ENCODE data around the gene DYRK1B.

DYRK1B gene

DNA sequence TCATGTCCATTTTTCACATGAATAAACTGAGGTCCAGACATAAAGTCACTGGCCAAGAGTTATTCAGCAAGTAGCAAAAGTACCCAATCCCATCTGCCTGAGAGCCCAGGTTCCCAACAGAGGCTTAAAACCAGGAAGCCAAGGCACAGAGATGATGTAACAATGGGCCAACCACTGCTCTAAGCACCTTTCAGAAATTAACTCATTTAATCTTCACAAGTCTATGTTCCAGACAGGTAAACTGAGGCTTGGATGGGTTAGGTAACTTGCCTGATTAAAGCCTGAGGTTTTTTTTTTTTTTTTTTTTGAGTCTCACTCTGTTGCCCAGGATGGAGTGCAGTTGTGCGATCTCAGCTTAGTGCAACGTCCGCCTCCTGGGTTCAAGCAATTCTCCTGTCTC lies 4.0 kb upstream of the DYRK1B start:
- TF ChIP-seq TAF1 (IDR thresholded peaks at IDR 0.05; ENCODE audit: borderline replicate concordance, insufficient read depth, low read length) (no peak), POLR2AphosphoS5 (IDR thresholded peaks at IDR 0.05; ENCODE audit: low read depth, low read length) (no peak), FOXP2 (optimal IDR thresholded peaks at IDR 0.05; ENCODE audit: borderline replicate concordance, extremely low read depth, extremely low read length, insufficient read depth) (no peak), SIN3A (IDR thresholded peaks at IDR 0.05; ENCODE audit: borderline replicate concordance, insufficient read depth, low read length) (no peak)

DNA sequence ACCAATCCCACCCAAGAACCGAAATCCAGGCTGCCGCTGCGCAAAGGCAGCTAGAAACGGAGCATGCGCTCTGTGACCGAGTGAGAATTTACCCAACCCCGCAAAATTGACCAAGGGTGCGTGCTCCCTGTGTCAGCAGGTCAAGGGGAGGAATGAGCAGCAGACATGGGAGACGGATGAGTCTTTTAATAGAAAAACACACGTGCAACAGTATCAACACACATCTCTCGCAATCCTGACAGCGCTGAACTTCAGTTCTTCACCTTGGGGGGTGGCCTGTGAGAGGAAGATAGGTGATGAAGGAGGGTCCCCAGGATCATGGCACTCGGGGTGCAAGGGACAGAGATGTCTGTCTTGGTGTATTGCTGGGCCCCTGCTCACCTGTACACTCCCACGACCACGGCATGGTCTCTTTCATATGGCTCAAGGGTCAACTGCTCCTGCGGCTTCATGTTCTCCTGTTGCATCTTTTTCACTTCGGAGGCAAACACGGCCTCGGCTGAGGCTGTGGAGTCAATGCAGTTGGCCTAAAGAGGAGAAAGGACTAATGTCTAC lies 402 bp upstream of the DYRK1B start:
- no peak for TF ChIP-seq TAF1 (IDR thresholded peaks at IDR 0.05; ENCODE audit: borderline replicate concordance, insufficient read depth, low read length)
- TF ChIP-seq POLR2AphosphoS5 (IDR thresholded peaks at IDR 0.05; ENCODE audit: low read depth, low read length): no peak
- TF ChIP-seq FOXP2 (optimal IDR thresholded peaks at IDR 0.05; ENCODE audit: borderline replicate concordance, extremely low read depth, extremely low read length, insufficient read depth): no peak
- TF ChIP-seq, protein P1, sequence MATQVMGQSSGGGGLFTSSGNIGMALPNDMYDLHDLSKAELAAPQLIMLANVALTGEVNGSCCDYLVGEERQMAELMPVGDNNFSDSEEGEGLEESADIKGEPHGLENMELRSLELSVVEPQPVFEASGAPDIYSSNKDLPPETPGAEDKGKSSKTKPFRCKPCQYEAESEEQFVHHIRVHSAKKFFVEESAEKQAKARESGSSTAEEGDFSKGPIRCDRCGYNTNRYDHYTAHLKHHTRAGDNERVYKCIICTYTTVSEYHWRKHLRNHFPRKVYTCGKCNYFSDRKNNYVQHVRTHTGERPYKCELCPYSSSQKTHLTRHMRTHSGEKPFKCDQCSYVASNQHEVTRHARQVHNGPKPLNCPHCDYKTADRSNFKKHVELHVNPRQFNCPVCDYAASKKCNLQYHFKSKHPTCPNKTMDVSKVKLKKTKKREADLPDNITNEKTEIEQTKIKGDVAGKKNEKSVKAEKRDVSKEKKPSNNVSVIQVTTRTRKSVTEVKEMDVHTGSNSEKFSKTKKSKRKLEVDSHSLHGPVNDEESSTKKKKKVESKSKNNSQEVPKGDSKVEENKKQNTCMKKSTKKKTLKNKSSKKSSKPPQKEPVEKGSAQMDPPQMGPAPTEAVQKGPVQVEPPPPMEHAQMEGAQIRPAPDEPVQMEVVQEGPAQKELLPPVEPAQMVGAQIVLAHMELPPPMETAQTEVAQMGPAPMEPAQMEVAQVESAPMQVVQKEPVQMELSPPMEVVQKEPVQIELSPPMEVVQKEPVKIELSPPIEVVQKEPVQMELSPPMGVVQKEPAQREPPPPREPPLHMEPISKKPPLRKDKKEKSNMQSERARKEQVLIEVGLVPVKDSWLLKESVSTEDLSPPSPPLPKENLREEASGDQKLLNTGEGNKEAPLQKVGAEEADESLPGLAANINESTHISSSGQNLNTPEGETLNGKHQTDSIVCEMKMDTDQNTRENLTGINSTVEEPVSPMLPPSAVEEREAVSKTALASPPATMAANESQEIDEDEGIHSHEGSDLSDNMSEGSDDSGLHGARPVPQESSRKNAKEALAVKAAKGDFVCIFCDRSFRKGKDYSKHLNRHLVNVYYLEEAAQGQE (IDR thresholded peaks at IDR 0.05; ENCODE audit: insufficient read depth in 1 of 2, low read depth in 2 of 2, low read length in 2 of 2): no peak

DNA sequence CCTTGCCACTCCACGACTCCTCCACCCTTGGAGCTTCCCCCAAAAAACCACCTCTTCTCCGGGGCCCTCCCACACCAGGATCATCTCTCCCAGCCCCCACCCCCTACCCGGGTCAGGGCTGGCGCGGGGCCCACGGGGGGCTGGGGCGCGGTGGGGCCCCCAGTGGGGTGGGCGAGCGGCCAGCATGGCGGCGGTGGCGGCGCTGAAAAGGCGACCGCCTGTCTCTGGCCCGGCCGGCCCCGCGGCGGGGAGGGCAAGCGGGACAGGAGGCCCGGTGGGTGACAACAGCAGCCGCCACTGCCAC lies 850 bp downstream of the DYRK1B start:
- no peak for TF ChIP-seq SIN3A (IDR thresholded peaks at IDR 0.05; ENCODE audit: borderline replicate concordance, insufficient read depth, low read length)
- no peak for TF ChIP-seq FOXP2 (optimal IDR thresholded peaks at IDR 0.05; ENCODE audit: borderline replicate concordance, extremely low read depth, extremely low read length, insufficient read depth)
- no peak for TF ChIP-seq TAF1 (IDR thresholded peaks at IDR 0.05; ENCODE audit: borderline replicate concordance, insufficient read depth, low read length)
- TF ChIP-seq, protein P1 (IDR thresholded peaks at IDR 0.05; ENCODE audit: insufficient read depth in 1 of 2, low read depth in 2 of 2, low read length in 2 of 2): no peak
- no peak for TF ChIP-seq POLR2AphosphoS5 (IDR thresholded peaks at IDR 0.05; ENCODE audit: low read depth, low read length)

DNA sequence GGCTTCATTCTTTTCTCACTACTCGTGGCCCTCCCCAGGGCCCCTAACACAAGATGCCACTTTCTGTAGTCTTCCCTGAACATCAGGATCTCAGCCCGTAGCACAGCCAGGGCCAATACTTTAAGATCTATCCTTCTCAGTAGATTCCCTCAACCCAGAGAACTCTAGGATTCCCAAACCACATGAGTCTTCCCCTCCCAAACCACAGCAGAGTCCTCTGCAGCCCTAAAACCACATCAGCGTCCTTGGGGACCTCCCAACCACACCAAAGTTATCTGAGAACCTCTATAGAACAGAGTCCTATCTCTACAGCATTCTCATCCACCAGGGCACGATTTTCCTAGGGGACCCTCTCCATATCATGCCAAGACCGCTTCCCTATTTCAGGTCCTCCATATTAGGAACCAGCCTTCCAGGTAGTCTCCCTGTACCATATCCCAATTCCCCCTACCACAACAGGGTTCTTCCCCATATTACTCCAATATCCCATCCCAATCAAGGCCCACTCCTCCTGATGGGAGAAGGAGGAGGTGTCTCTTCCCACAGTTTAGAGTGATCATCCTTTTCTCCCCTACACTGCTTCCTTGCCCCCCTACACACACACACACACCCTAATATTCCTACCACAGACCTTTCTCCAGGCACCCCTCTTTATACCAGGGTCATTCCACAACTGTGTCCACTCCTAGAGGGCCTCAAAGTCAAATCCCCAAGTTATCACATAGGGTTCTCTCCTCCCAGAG lies 1.4 kb downstream of the DYRK1B start:
- no peak for TF ChIP-seq SIN3A (IDR thresholded peaks at IDR 0.05; ENCODE audit: borderline replicate concordance, insufficient read depth, low read length)
- TF ChIP-seq, protein P1 (IDR thresholded peaks at IDR 0.05; ENCODE audit: insufficient read depth in 1 of 2, low read depth in 2 of 2, low read length in 2 of 2): no peak
- no peak for TF ChIP-seq POLR2AphosphoS5 (IDR thresholded peaks at IDR 0.05; ENCODE audit: low read depth, low read length)
- no peak for TF ChIP-seq TAF1 (IDR thresholded peaks at IDR 0.05; ENCODE audit: borderline replicate concordance, insufficient read depth, low read length)
- no peak for TF ChIP-seq FOXP2 (optimal IDR thresholded peaks at IDR 0.05; ENCODE audit: borderline replicate concordance, extremely low read depth, extremely low read length, insufficient read depth)

DNA sequence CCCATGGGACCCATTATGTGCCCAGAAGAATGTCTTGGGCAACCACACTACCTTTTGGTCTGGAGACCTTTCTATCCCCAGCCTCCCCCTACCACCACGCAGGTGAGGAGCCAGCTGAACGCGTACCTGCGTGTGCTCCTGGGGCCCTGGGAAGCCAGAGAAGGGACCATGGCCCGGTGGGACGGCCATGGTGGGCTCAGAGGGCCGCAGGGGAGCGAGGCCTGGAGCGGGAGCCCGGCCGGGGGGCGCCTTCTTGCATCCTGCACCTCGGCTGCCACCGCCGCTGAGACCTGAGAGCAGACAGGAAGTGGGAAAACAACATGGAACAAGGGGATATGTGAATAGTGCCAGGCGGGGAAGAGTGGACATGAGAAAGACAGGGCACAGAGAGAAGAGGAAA lies 2.3 kb downstream of the DYRK1B start:
- TF ChIP-seq SIN3A (IDR thresholded peaks at IDR 0.05; ENCODE audit: borderline replicate concordance, insufficient read depth, low read length) (no peak), FOXP2 (optimal IDR thresholded peaks at IDR 0.05; ENCODE audit: borderline replicate concordance, extremely low read depth, extremely low read length, insufficient read depth) (no peak)
- TF ChIP-seq, protein P1 (IDR thresholded peaks at IDR 0.05; ENCODE audit: insufficient read depth in 1 of 2, low read depth in 2 of 2, low read length in 2 of 2): no peak
